ENCODE results near the gene PNKP.
A peak's percentile ranks its signal among the peaks of the same experiment; 100 is the strongest.

The PNKP gene

GRCh38 chr19:49874503-49875157 is 7.3 kb upstream of the PNKP start:
- DNase-seq: no peak

DNA sequence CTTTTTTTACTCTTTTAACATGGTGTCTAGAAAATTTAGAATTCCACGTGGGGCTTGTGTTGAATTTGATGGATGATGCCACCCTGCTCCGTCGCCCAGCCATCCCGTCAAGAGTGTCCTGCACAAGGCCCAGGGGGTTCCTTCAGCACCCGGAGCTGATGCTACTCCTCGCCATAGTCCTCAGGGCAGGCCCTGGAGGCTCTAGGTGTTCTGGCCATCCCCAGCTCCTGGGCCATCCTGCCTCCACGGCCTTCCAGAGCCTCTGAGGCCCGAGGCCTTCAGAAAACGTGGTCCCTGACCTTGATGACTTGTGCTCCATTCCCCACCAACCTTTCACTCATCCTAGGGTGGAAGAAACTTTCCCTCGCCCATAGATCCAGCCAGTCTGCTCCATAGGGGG is 6.5 kb upstream of the PNKP start:
- no peak for DNase-seq

DNA sequence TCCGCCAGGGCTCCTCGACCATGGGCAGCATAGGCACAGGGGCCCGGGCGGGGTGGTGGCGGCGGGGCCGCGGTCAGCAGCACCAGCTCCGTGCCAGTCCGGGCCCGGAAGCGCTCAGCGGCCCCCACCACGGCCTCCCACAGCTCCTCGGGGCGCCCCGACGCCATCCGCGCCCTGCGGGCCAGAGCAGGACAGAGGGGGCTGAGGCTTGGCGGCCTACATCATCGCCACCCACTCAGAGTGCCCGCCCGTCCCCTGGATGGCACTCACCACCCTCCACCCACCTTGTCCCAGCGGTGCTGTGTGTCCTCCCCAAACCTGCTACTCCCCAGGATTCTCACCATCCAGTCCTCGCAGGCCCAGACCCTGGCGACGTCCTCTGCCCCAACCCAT is 5.7 kb upstream of the PNKP start:
- no peak for DNase-seq

GRCh38 chr19:49872245-49873128 is 5.1 kb upstream of the PNKP start:
- DNase-seq: no peak

DNA sequence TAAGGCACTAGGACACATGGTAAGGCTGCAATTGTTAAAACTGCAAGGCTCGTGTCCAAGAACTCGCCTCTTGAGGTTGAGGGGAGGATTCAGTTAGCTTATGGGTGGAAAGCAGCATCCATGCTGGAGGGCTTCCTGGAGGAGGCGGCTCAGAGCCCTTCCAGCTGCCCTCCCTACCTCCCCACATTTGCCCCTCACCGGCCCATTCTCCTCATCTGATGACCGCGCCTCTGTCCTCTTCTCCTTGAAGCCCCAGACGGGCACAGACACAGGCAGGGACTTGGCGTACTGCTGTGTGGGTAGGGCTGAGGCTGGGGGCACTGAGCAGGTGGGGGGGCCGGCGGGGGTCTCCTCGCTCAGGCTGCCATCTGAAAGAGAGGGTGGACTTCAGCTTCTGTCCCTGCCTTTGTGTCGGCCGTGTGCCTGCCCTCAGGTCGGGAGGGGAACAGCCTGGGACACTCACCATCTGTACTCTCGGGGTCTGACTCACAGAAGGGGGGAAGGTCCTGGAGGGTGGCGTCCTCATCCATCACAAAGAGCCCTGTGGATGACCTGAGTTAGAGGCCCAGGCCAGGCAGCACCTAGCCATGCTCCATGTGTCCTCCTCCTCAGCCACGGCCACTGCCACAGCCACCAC is 4.1 kb upstream of the PNKP start:
- DNase-seq: no peak

GRCh38 chr19:49870309-49870901 is 3.0 kb upstream of the PNKP start:
- no peak for DNase-seq

- DNase-seq: peak; percentile 100
These were observed 2.3 kb upstream of the PNKP start for GRCh38 chr19:49869484-49870308.

DNA sequence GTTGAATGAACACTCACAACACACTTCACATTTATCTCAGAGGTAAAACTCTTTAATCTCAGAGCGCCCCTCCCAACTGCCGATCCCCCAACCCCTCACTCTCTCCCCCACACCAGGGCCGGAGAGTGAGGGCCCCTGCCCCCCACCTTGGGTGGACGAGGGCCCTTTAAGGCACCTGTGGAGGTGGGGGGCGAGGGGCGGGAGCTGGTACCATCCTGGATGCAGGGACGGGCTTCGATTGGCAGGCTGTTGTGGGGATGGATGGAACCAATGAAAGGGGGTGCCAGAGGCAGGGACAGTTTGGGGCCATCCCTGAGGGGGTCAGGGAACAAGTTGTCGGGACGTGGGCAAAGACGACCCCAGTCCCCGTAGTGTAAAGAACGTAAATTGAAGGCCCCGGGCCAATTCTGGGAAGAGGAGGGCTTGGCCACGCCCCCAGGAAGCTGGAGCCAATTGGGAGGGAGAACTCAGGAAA is 1.7 kb upstream of the PNKP start:
- no peak for DNase-seq

- DNase-seq: no peak
These were observed 2.5 kb downstream of the PNKP start for GRCh38 chr19:49864890-49865289.

GRCh38 chr19:49863935-49864320 is 3.4 kb downstream of the PNKP start:
- no peak for DNase-seq

DNA sequence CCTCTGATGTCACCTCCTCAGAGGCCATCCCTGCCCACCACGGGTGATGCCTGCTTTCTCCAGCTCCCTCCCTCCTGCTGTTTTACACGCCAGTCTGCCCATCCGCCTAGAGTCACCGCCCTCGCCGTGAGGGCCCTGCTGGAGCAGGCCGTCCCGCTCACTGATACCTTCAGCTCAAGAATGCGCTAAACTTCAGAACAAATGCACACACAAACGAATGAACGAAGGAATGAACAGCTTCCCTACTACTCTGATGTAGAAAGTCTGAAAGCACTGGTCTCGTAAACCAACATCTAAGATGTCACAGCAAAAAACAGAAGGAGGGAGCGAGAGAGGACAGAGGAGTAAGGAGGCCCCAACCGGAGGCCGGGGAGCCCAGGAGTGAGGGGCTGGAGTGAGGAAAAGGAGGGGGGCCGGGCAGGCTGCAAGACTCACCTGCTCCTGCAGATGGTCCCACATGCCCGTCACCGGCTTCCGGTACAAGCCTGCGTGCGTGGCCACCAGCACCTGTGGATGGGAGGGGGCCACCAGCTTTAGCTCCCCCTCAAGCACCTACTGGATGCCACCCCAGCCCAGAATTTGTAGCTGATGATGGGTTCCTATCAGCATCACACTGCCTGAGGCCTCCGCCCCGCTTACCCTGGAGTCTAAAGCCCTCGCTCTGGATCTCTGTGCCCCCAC is 4.0 kb downstream of the PNKP start:
- no peak for DNase-seq

GRCh38 chr19:49862391-49863253 is 4.8 kb downstream of the PNKP start:
- DNase-seq: no peak

- no peak for DNase-seq
These were observed 5.6 kb downstream of the PNKP start for GRCh38 chr19:49861541-49862378.

- no peak for DNase-seq
These were observed 6.3 kb downstream of the PNKP start for GRCh38 chr19:49861107-49861506.

DNA sequence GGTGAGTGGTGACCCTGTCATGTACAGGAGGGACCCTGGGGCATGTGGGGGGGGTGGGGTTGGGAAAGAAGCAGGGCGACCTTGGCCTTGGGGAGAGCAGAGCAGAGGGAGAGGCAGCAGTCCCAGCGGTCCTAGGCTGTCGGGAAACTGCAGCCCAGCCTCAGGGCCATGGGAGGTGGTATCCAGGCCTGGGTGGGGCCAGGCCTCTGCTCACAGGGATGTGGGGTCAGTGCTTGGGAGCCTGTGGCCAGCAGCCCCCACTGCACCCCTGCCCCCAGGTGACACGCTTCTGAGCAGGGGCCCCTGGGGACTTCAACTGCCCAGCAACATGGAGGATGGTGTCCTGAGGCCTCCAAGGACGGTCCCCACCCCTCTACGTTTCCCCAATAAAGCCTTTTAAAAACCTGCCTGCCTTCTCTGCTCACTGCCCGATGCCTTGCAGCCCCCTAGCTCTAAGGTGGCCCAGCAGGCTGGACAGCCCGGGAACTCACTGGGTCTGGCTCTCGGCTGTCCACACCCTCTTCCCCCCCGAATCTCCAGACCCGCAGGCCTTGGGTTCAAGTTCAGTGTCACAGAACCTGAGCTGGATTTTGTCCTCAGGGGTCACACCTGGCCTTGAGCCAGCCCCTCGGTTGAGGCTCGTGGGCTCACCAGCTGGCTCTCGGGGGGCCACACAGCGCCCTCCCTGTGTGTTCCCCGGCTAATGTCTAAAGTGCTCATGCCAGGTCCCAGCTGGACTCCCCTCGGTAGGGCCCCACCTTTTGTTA is 6.9 kb downstream of the PNKP start:
- no peak for DNase-seq

DNA sequence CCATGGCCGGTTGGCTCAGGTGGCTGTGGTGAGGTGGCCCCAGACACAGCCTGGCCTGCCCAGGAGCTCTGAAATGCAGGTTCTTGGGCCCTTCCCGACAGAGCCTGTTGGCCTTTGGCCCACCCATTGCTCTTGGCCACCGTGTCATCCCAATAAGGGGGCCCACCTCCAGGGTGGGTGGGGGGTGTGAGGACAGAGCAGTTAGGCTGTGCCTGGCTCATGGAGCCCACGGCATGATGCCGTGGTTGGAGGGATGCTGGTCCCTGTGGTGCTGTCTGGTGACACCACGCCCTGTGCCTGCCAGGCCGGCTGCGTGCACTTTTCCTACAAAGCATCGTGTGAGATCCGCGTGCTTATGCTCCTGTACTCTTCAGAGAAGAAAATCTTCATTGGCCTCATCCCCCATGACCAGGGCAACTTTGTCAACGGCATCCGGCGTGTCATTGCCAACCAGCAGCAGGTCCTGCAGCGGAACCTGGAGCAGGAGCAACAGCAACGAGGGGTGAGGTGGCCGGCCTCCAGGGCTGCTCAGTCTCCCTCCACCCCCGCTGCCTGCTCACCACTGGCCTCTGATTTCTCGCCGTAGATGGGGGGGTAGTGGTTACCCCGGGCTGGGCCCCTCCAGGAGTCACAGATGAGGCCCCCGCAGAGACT is 7.6 kb downstream of the PNKP start:
- no peak for DNase-seq

DNA sequence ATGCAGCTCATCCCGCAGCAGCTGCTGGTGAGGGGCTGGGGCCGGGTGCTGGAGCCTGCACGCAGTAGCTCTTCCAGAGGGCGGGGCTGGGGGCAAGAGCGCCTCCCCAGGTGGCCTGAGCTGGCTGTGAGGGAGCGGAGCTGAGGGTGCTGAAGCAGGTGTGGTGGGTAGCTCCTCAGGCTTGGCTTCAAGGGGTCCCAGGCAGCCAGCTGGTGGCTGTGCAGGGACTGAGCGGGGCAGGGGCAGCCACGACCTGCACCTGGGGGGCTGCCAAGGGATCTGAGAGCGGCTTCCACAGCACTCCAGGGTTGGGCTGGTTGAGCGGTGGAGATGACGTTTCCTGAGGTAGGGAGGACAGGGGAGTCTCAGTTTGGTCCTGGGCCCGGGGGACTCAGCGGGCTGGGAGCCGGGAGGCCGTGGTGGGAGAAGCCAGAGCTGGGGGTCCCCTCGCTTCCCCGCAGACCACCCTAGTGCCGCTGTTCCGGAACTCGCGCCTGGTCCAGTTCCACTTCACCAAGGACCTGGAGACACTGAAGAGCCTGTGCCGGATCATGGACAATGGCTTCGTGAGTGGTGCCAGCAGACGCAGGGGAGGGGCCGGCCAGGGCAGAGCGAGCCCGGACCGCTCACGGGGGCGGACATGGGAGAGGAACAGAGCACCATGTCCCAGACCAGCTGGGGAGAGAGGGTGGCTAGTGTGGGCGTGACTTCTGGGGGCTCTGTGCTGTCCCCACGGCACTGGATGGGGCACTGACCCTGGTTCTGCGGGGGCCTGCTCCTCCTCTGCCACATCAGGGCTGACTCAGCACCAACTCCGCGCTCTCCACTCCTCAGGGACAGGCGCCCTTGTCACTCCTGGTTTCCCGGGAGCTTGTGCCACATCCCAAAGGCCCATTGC is 9.0 kb downstream of the PNKP start:
- DNase-seq: no peak

GRCh38 chr19:49857838-49858087 is 9.6 kb downstream of the PNKP start:
- DNase-seq: no peak

Data from NCI-H1105 treated with DMSO at 0.1 percent for 48 hours (cell line).